T-helper 17 cell (primary cell): Measurements from ENCODE around the gene ZNF674. TPM values are rescaled to one million over a fixed set of nuclear protein-coding genes. Genes with fewer than 3 reads are reported as not detected.
"Not testable (repeated sequence)": the region's sequence is repeated elsewhere in the genome, so short reads cannot be mapped to it uniquely, and the experiment has no call there.

ENCODE experiments used
- ATAC-seq: fragments of 150-1000 bp; cut with Tn5 transposase; 2 replicates; pipeline ENCODE4 v1.10.0; 2021; ENCODE audit warnings: mild to moderate bottlenecking, moderate library complexity
- DNase-seq, 3 donors: peaks; one replicate each; pipeline versions ENCODE4 v3.0.0 to v3.0.0-alpha.2; 2020 to 2021
- H3K9me3 ChIP-seq: one replicate; pipeline ENCODE4 v1.7.0; 2013; ENCODE audit warnings: low read length, mild to moderate bottlenecking; ENCODE audit not compliant: control insufficient read depth, poor library complexity, severe bottlenecking
- H3K27ac Mint-ChIP-seq: one replicate; pipeline ENCODE4 v1.8.0; 2022; ENCODE audit warnings: mild to moderate bottlenecking, moderate library complexity, mixed read lengths
- H3K27me3 Mint-ChIP-seq: one replicate; pipeline ENCODE4 v1.8.0; 2022; ENCODE audit warnings: mixed read lengths
- H3K36me3 Mint-ChIP-seq: one replicate; pipeline ENCODE4 v1.8.0; 2022; ENCODE audit warnings: low read depth, mixed read lengths
- H3K4me1 Mint-ChIP-seq: one replicate; pipeline ENCODE4 v1.8.0; 2022; ENCODE audit warnings: mild to moderate bottlenecking, mixed read lengths
- H3K4me3 Mint-ChIP-seq: one replicate; pipeline ENCODE4 v1.8.0; 2022; ENCODE audit warnings: mild to moderate bottlenecking, moderate library complexity, mixed read lengths
- total RNA-seq, 4 donors: library from RNA in 2 of 4; stranded (reverse) in 2 of 4; gene quantifications; one replicate each; pipeline ENCODE4 v1.2.3 and lab custom pipeline; 2022 to 2026

The ZNF674 gene
- total RNA-seq, 2 donors from 2014 or later: 1.6 to 3.9 TPM

GRCh38 chrX:46478634-46479033 lies 66.6 kb downstream of the ZNF674 start:
- not testable (repeated sequence) for ATAC-seq

GRCh38 chrX:46477435-46477834 lies 67.8 kb downstream of the ZNF674 start:
- DNase-seq (no peak), ATAC-seq (no peak)
- peaks cover 3% of the 10 kb centered on the region for H3K9me3 ChIP-seq
- Mint-ChIP-seq H3K4me3 (no peak overlapping the region), H3K27ac (no peak overlapping the region), H3K36me3 (no peaks in the 10 kb centered on the region), H3K27me3 (no peaks in the 10 kb centered on the region), H3K4me1 (no peaks in the 10 kb centered on the region)

More at GRCh38 chrX:46478634-46479033, 66.6 kb downstream of the ZNF674 start:
- DNase-seq, H3K27ac Mint-ChIP-seq, H3K9me3 ChIP-seq, H3K36me3 Mint-ChIP-seq, H3K4me1 Mint-ChIP-seq, H3K27me3 Mint-ChIP-seq, H3K4me3 Mint-ChIP-seq: not testable (repeated sequence)

- Mint-ChIP-seq H3K27ac (no peak overlapping the region), H3K36me3 (peaks cover 6% of the 10 kb centered on the region), H3K4me1 (peaks cover 6% of the 10 kb centered on the region), H3K27me3 (no peaks in the 10 kb centered on the region), H3K4me3 (no peak overlapping the region)
- ATAC-seq (no peak), DNase-seq (no peak)
- no peaks in the 10 kb centered on the region for H3K9me3 ChIP-seq
Measured at GRCh38 chrX:46465203-46465602, 80.0 kb downstream of the ZNF674 start.

DNA sequence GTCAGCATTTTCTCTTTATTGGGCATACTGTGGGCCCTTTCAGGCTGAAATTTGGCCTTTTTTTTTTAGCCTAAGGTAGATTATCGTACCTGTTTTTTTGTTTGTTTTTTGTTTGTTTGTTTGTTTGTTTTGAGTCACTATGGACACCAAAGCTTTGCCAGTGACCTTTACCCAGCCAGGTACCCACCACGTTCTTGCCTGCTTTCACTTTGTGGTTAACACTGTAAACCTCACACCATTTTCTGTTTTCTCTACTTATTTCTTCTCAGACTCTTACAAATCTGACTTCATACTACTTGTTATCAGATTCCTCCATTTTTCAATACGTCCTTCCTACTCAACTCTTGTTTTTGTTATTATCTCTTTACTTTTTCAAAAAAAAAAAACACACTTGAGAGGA lies 81.5 kb downstream of the ZNF674 start:
- ATAC-seq (no peak), DNase-seq (no peak)
- Mint-ChIP-seq H3K27me3 (no peaks in the 10 kb centered on the region), H3K36me3 (peaks cover 6% of the 10 kb centered on the region), H3K4me1 (peaks cover 6% of the 10 kb centered on the region), H3K4me3 (no peak overlapping the region), H3K27ac (peak overlapping the region; percentile 19)
- H3K9me3 ChIP-seq: no peaks in the 10 kb centered on the region

GRCh38 chrX:46461660-46462191 lies 83.5 kb downstream of the ZNF674 start:
- H3K27ac Mint-ChIP-seq: peak overlapping the region; percentile 81
- H3K4me1 Mint-ChIP-seq: peaks cover 6% of the 10 kb centered on the region
- DNase-seq: no peak
- peaks cover 6% of the 10 kb centered on the region for H3K36me3 Mint-ChIP-seq
- no peak for ATAC-seq
- H3K27me3 Mint-ChIP-seq: no peaks in the 10 kb centered on the region
- H3K9me3 ChIP-seq: no peaks in the 10 kb centered on the region
- H3K4me3 Mint-ChIP-seq: peak overlapping the region; percentile 33

DNA sequence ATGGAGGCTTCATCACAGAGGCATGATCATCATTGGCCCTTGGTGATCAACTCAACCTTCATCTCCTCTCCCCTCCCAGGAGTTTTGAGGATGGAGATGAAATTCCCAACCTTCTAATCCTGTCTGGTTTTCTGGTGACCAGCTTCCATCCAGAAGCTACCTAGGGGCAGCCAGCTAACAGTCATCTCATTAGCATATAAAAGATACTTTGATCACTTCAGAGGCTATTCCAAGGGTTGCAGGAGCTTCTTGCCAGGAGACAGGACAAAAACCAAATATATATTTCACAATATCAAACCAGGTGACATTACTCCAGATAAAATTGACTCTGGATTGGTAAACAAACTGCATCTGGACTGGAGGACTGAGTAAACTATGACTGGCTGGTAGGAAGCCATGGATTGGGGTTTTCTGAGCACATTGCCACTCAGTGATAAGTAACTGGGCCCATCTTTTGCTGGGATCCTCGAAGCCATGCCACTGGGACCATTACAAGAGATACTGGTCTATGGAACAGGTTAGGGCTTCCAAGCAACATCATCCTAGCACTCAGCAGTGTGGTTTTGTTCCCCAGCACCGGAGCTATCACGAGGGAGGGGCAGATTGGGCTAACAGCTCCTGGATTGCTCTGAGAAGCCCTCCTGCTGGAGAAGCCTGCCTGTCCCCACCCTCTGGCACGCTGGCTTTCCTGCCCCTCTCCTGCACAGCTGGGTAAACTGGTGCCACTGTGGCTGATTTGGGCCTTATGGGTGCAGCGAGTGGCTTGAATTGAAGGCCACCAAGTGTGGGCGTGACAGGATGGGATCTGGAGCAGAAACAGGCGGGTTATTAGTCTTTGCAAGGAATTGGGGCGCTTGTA lies 84.2 kb downstream of the ZNF674 start:
- not testable (repeated sequence) for H3K27me3 Mint-ChIP-seq, H3K36me3 Mint-ChIP-seq, H3K4me1 Mint-ChIP-seq, ATAC-seq, DNase-seq, H3K4me3 Mint-ChIP-seq, H3K9me3 ChIP-seq
- peak overlapping the region; percentile 81 for H3K27ac Mint-ChIP-seq

DNA sequence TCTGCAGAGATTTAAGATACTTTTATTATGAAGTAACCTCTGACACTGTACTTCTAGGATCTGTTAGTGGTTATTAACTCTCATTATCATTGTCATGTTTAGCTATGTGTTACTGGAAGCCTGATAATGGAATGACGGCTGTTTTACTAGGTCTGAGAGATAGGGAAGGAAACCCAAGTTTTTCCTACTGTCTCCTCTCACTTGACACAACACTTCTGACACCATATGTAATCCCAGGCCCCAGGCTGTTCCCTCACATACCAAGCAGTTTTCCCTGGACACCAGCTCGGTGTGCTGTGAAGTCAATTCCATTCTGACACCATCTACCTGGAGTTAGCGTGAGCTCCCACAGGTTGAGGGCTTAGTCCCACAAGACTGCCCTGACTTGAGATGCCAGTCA lies 85.6 kb downstream of the ZNF674 start:
- Mint-ChIP-seq H3K36me3 (peaks cover 2% of the 10 kb centered on the region), H3K4me3 (no peak overlapping the region), H3K4me1 (peaks cover 6% of the 10 kb centered on the region), H3K27me3 (no peaks in the 10 kb centered on the region), H3K27ac (peak overlapping the region; percentile 9)
- no peak for ATAC-seq
- DNase-seq: no peak
- no peaks in the 10 kb centered on the region for H3K9me3 ChIP-seq

GRCh38 chrX:46456125-46456922 lies 88.9 kb downstream of the ZNF674 start:
- ATAC-seq: no peak
- DNase-seq: no peak
- no peaks in the 10 kb centered on the region for H3K9me3 ChIP-seq

More at GRCh38 chrX:46456125-46456922, 88.9 kb downstream of the ZNF674 start:
- no peak overlapping the region for H3K4me3 Mint-ChIP-seq
- H3K27ac Mint-ChIP-seq: no peak overlapping the region
- peaks cover 4% of the 10 kb centered on the region for H3K4me1 Mint-ChIP-seq
- H3K36me3 Mint-ChIP-seq: peaks cover 3% of the 10 kb centered on the region
- no peaks in the 10 kb centered on the region for H3K27me3 Mint-ChIP-seq

Other genes starting within 250 kb of the ZNF674 start
- 1 to 10 TPM; 6.3 to 6.6 TPM for gene CHST7, start 28.3 kb upstream of the ZNF674 start, total RNA-seq
- gene SLC9A7, start 213.7 kb upstream of the ZNF674 start, total RNA-seq: 1 to 10 TPM; 1.6 to 2.8 TPM